Measurements from ENCODE around the gene NACA2.
A peak's percentile ranks its signal among the peaks of the same experiment; 100 is the strongest.
"Not testable (repeated sequence)": the region's sequence is repeated elsewhere in the genome, so short reads cannot be mapped to it uniquely, and the experiment has no call there.

NACA2 gene

GRCh38 chr17:61593426-61593825 lies 2.4 kb upstream of the NACA2 start:
- no peaks in the 10 kb centered on the region for H3K36me3 Mint-ChIP-seq (ENCODE audit: low read depth)
- H3K27me3 Mint-ChIP-seq (ENCODE audit: low read depth, poor library complexity), result peaks cover 21% of the 10 kb centered on the region
- no peaks in the 10 kb centered on the region for H3K9me3 Mint-ChIP-seq
- peak; percentile 8 for DNase-seq
- H3K4me3 Mint-ChIP-seq, result no peak overlapping the region
- no peak overlapping the region for H3K27ac Mint-ChIP-seq
- TF ChIP-seq, protein P1, sequence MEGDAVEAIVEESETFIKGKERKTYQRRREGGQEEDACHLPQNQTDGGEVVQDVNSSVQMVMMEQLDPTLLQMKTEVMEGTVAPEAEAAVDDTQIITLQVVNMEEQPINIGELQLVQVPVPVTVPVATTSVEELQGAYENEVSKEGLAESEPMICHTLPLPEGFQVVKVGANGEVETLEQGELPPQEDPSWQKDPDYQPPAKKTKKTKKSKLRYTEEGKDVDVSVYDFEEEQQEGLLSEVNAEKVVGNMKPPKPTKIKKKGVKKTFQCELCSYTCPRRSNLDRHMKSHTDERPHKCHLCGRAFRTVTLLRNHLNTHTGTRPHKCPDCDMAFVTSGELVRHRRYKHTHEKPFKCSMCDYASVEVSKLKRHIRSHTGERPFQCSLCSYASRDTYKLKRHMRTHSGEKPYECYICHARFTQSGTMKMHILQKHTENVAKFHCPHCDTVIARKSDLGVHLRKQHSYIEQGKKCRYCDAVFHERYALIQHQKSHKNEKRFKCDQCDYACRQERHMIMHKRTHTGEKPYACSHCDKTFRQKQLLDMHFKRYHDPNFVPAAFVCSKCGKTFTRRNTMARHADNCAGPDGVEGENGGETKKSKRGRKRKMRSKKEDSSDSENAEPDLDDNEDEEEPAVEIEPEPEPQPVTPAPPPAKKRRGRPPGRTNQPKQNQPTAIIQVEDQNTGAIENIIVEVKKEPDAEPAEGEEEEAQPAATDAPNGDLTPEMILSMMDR (IDR thresholded peaks at IDR 0.05), result no peak
- H3K4me1 Mint-ChIP-seq, result peaks cover 8% of the 10 kb centered on the region

GRCh38 chr17:61591930-61592329 lies 911 bp upstream of the NACA2 start:
- TF ChIP-seq, protein P1 (IDR thresholded peaks at IDR 0.05), result no peak
- DNase-seq, result no peak
- Mint-ChIP-seq H3K36me3 (ENCODE audit: low read depth) (no peaks in the 10 kb centered on the region), H3K27me3 (ENCODE audit: low read depth, poor library complexity) (peaks cover 24% of the 10 kb centered on the region), H3K4me3 (no peak overlapping the region), H3K27ac (no peak overlapping the region), H3K9me3 (no peaks in the 10 kb centered on the region), H3K4me1 (peaks cover 8% of the 10 kb centered on the region)

GRCh38 chr17:61589990-61590389 lies 1.0 kb downstream of the NACA2 start:
- TF ChIP-seq, protein P1 (IDR thresholded peaks at IDR 0.05), result no peak
- H3K27ac Mint-ChIP-seq, result no peak overlapping the region
- DNase-seq, result no peak
- H3K36me3 Mint-ChIP-seq (ENCODE audit: low read depth), result no peaks in the 10 kb centered on the region
- H3K27me3 Mint-ChIP-seq (ENCODE audit: low read depth, poor library complexity), result peaks cover 23% of the 10 kb centered on the region
- H3K4me1 Mint-ChIP-seq, result peaks cover 8% of the 10 kb centered on the region
- H3K9me3 Mint-ChIP-seq, result no peaks in the 10 kb centered on the region
- H3K4me3 Mint-ChIP-seq, result no peak overlapping the region

DNA sequence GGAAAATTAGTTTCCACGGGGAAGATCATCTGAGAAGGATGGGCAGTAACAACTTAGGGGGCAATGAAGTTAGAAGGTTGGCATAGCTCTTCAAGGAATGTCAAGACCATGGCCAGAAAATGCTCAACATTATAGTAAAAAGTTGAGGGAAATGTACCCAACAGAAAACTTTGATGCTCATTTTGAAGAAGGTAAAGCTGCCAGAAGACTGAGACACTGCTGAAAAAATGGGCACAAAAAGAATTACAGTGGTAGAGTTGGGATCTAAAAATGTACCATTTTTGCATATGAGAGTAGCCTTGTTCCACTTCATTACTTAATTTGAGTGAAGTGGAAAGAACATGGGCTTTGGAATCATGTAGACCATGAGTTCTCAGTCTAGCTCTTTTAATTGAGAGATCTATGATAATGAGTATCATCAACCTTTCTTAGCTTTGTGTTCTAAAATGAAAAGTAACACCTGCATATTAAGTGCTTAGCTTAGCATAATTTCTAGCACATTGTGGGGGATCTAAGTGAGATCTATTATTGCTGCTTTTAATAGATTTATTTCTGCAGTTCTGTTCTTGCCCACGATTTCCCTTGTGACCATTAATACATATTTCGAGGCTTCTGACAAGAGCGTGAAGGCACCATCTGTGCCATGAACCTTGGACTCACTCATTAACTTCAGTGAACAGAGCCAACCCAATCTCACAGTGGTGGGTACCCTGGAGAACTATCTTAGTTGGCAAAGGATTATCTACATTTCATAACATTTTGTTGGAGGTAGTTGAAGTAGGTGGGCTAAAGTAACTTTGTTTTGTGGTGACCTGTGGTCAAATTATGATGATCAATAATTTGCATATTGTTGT lies 3.0 kb downstream of the NACA2 start:
- no peak overlapping the region for H3K4me3 Mint-ChIP-seq
- H3K9me3 Mint-ChIP-seq, result no peaks in the 10 kb centered on the region
- H3K27ac Mint-ChIP-seq, result no peak overlapping the region
- H3K4me1 Mint-ChIP-seq, result peaks cover 1% of the 10 kb centered on the region
- DNase-seq, result no peak
- TF ChIP-seq, protein P1 (IDR thresholded peaks at IDR 0.05), result no peak
- H3K36me3 Mint-ChIP-seq (ENCODE audit: low read depth), result no peaks in the 10 kb centered on the region
- peaks cover 16% of the 10 kb centered on the region for H3K27me3 Mint-ChIP-seq (ENCODE audit: low read depth, poor library complexity)

DNA sequence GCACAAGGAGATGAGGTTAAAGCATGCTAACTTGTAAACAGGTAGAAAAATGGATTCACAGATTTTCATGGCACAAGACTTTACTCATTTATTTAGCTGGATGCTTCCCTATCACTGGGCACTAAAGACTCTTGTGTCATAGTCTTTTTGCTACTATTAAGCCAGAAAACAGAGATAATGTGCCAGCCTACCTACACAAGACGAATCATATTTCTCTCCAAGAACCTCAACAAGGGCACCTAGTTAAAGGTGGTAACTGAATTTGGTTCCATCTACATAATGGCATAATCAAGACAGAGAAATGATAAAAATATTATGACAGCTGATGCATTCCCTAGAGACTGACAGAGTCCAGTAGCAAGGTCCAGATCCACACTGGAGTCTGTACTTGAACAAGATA lies 3.8 kb downstream of the NACA2 start:
- Mint-ChIP-seq H3K27me3 (ENCODE audit: low read depth, poor library complexity) (peaks cover 15% of the 10 kb centered on the region), H3K36me3 (ENCODE audit: low read depth) (no peaks in the 10 kb centered on the region), H3K9me3 (no peaks in the 10 kb centered on the region), H3K27ac (no peak overlapping the region), H3K4me3 (no peak overlapping the region), H3K4me1 (no peaks in the 10 kb centered on the region)
- no peak for DNase-seq
- TF ChIP-seq, protein P1 (IDR thresholded peaks at IDR 0.05), result no peak

GRCh38 chr17:61586622-61587021 lies 4.4 kb downstream of the NACA2 start:
- not testable (repeated sequence) for H3K9me3 Mint-ChIP-seq; H3K27ac Mint-ChIP-seq; DNase-seq; H3K4me3 Mint-ChIP-seq; H3K36me3 Mint-ChIP-seq (ENCODE audit: low read depth); H3K4me1 Mint-ChIP-seq
- H3K27me3 Mint-ChIP-seq (ENCODE audit: low read depth, poor library complexity), result peaks cover 15% of the 10 kb centered on the region
